Calu3 (cell line): ENCODE results near the gene GNG12. TPM values are rescaled to one million over a fixed set of nuclear protein-coding genes. Genes with fewer than 3 reads are reported as not detected.
"Not testable (repeated sequence)": the region's sequence is repeated elsewhere in the genome, so short reads cannot be mapped to it uniquely, and the experiment has no call there.

ENCODE experiments used
- BruUV-seq: library from RNA; stranded (reverse); fragments of 400-500 nt; replicated peaks from 2 replicates; lab custom pipeline; 2021; lab: Mats Ljungman, UMichigan
- CTCF ChIA-PET: fragments of 300-600 bp; sonication (Branson Sonifier 250); formaldehyde crosslinking; loops from one replicate; lab custom pipeline; 2022; ENCODE audit warnings: antibody characterized with exemption; lab: Charles Lee
- DNase-seq: peaks from one replicate; pipeline ENCODE4 v3.0.0; 2022
- H3K27ac Mint-ChIP-seq: one replicate; pipeline ENCODE4 v1.8.0; 2022; ENCODE audit warnings: mixed read lengths; ENCODE audit not compliant: unreplicated experiment
- H3K27me3 Mint-ChIP-seq: one replicate; pipeline ENCODE4 v1.8.0; 2022; ENCODE audit warnings: mixed read lengths; ENCODE audit not compliant: unreplicated experiment
- H3K36me3 Mint-ChIP-seq: one replicate; pipeline ENCODE4 v1.8.0; 2022; ENCODE audit warnings: mild to moderate bottlenecking, moderate library complexity, mixed read lengths; ENCODE audit not compliant: insufficient read depth, unreplicated experiment
- H3K4me1 Mint-ChIP-seq: one replicate; pipeline ENCODE4 v1.8.0; 2022; ENCODE audit warnings: mild to moderate bottlenecking, low read depth, mixed read lengths; ENCODE audit not compliant: unreplicated experiment
- H3K4me3 Mint-ChIP-seq: one replicate; pipeline ENCODE4 v1.8.0; 2022; ENCODE audit warnings: mild to moderate bottlenecking, low read depth, moderate library complexity, mixed read lengths; ENCODE audit not compliant: unreplicated experiment
- H3K9me3 Mint-ChIP-seq: one replicate; pipeline ENCODE4 v1.8.0; 2022; ENCODE audit warnings: low read depth, mixed read lengths; ENCODE audit not compliant: unreplicated experiment
- CTCF ChIP-seq: fragments of 200-600 bp; IDR thresholded peaks from one replicate; pipeline ENCODE4 v1.8.0; 2022; ENCODE audit warnings: antibody characterized with exemption; ENCODE audit not compliant: unreplicated experiment
- intact Hi-C: fragments of 100-400 bp; cut with micrococcal nuclease; formaldehyde crosslinking; loops from one replicate; pipeline ENCODE4 v1.10.0; 2022; ENCODE audit not compliant: unreplicated experiment
- total RNA-seq: library from RNA; stranded (reverse); gene quantifications from 2 replicates; pipeline ENCODE4 v1.2.3, GENCODE V29; 2022

The GNG12 gene
- total RNA-seq, 1 experiment from 2014 or later, result 85.6 TPM

DNA sequence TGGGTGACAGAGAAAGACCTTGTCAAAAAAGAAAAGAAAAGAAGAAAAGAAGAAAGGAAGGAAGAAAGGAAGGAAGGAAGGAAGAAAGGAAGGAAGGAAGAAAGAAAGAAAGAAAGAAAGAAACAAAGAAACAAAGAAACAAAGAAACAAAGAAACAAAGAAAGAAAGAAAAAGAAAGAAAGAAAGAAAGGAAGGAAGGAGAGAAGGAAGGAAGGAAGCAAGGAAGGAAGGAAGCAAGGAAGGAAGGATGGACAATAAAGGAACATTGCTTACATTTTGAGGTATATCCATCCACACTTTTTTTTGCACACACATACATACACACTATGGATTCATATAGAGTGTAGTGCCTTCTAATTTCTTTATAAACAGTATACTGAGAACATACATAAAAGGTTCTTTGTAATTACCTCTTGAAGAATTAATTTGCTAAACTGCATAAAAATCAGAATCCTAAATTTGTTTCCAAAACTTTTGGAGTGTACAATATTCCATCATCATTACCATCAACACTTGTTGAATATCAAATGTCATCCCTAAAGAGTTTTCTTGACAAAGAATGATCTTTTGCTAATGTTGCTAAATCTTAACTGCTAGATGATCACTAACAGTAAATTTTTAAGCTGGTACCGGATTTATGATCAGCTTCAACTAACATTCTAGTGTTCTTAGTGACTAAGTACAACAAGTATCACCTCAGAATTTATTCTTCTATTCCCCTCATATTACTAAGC is 159.6 kb downstream of the GNG12 start:
- peaks cover 6% of the 10 kb centered on the region for H3K4me1 Mint-ChIP-seq
- CTCF ChIA-PET, result no interaction called here

DNA sequence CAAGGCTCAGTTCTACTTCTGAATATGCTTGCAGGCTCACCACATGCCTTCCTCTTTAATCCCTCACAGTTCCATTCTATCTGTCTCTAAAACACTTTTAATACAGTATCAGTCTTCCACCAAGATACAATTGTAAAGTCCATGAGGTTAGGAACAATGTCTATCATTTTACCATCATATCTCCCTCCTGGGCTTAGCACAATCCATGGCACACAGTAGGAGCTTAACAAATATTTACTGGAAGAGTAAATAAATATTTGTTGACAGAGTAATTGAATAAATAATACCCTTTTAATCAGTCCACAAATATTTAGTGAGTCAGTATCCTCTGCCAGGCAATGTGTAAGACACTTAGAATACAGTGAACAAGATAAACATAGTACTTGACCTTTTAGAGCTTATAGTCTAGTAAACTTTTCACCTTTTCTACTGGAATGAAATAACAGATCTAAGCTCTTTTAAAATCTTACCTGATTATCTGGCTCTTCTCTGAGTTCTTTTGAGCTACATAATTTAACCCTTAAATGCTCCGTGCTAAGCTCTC is 160.9 kb downstream of the GNG12 start:
- no peak for DNase-seq
- H3K27me3 Mint-ChIP-seq, result no peaks in the 10 kb centered on the region
- no peak for TF ChIP-seq CTCF
- H3K36me3 Mint-ChIP-seq, result no peaks in the 10 kb centered on the region
- CTCF ChIA-PET, result no interaction called here
- no peak overlapping the region for H3K4me3 Mint-ChIP-seq
- peaks cover 11% of the 10 kb centered on the region for H3K4me1 Mint-ChIP-seq
- BruUV-seq, result no TSS peak
- H3K9me3 Mint-ChIP-seq, result no peaks in the 10 kb centered on the region
- intact Hi-C loops, result no loop called here
- no peak overlapping the region for H3K27ac Mint-ChIP-seq

More for the DNA sequence above, 159.6 kb downstream of the GNG12 start:
- Mint-ChIP-seq H3K27me3 (no peaks in the 10 kb centered on the region), H3K4me3 (no peak overlapping the region), H3K36me3 (no peaks in the 10 kb centered on the region), H3K9me3 (no peaks in the 10 kb centered on the region), H3K27ac (no peak overlapping the region)
- no peak for TF ChIP-seq CTCF
- BruUV-seq, result no TSS peak
- DNase-seq, result no peak
- intact Hi-C loops, result no loop called here

- no peaks in the 10 kb centered on the region for H3K36me3 Mint-ChIP-seq
- no peaks in the 10 kb centered on the region for H3K9me3 Mint-ChIP-seq
- intact Hi-C loops, result no loop called here
- no peak for TF ChIP-seq CTCF
- no peak overlapping the region for H3K4me3 Mint-ChIP-seq
- H3K4me1 Mint-ChIP-seq, result peaks cover 11% of the 10 kb centered on the region
- no peaks in the 10 kb centered on the region for H3K27me3 Mint-ChIP-seq
- CTCF ChIA-PET, result no interaction called here
- DNase-seq, result no peak
- no TSS peak for BruUV-seq
- H3K27ac Mint-ChIP-seq, result no peak overlapping the region
Observed at GRCh38 chr1:67668660-67669059, 164.6 kb downstream of the GNG12 start.

DNA sequence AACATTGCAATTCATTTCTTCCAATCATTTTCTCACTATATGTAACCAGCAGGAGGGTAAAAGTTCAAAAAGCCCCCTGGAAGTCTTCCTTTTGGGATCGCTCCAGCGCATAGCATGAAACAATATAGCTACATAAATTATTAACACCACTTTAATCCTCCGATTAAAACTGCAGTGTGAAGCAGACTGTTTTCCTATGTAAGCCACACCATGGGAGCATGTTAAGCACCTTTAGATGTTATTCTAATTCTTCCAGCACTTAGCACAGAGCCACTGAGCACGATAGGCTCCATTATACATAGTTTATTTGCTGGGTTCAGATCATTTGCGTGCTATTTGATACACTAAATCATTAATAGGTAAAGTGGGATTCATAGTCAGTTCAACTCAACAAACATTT is 166.6 kb downstream of the GNG12 start:
- no peak for TF ChIP-seq CTCF
- Mint-ChIP-seq H3K4me3 (no peak overlapping the region), H3K9me3 (no peaks in the 10 kb centered on the region), H3K36me3 (no peaks in the 10 kb centered on the region), H3K4me1 (peaks cover 11% of the 10 kb centered on the region), H3K27ac (no peak overlapping the region), H3K27me3 (no peaks in the 10 kb centered on the region)
- CTCF ChIA-PET, result interaction anchor here (0.6 kb wide), 2 partner anchors 85 to 1826 kb away, joined by 3 read pairs; no protein-coding TSS in a partner anchor
- intact Hi-C loops, result no loop called here
- no TSS peak for BruUV-seq
- no peak for DNase-seq

GRCh38 chr1:67665307-67665706 is 168.0 kb downstream of the GNG12 start:
- H3K36me3 Mint-ChIP-seq, H3K9me3 Mint-ChIP-seq, BruUV-seq, CTCF ChIA-PET, intact Hi-C loops, H3K27ac Mint-ChIP-seq, H3K27me3 Mint-ChIP-seq, H3K4me3 Mint-ChIP-seq, DNase-seq: not testable (repeated sequence)
- H3K4me1 Mint-ChIP-seq, result peaks cover 11% of the 10 kb centered on the region
